Rectal smooth muscle tissue (tissue), 1 donor: ENCODE measurements around the gene TUBG2.
"Not testable (repeated sequence)": the region's sequence is repeated elsewhere in the genome, so short reads cannot be mapped to it uniquely, and the experiment has no call there.

ENCODE experiments used
- H3K27ac ChIP-seq: one replicate; pipeline ENCODE4 v1.7.0; 2013; ENCODE audit warnings: low read depth, low read length, inconsistent platforms
- H3K27me3 ChIP-seq: one replicate; pipeline ENCODE4 v1.7.0; 2013; ENCODE audit warnings: low read length; ENCODE audit not compliant: control insufficient read depth, insufficient read depth
- H3K36me3 ChIP-seq: one replicate; pipeline ENCODE4 v1.7.0; 2013; ENCODE audit warnings: low read length; ENCODE audit not compliant: control insufficient read depth, insufficient read depth
- H3K4me1 ChIP-seq: one replicate; pipeline ENCODE4 v1.7.0; 2013; ENCODE audit warnings: low read length; ENCODE audit not compliant: control insufficient read depth, insufficient read depth
- H3K4me3 ChIP-seq: one replicate; pipeline ENCODE4 v1.7.0; 2013; ENCODE audit warnings: low read length
- H3K9ac ChIP-seq: one replicate; pipeline ENCODE4 v1.7.0; 2013; ENCODE audit warnings: low read length

The TUBG2 gene

DNA sequence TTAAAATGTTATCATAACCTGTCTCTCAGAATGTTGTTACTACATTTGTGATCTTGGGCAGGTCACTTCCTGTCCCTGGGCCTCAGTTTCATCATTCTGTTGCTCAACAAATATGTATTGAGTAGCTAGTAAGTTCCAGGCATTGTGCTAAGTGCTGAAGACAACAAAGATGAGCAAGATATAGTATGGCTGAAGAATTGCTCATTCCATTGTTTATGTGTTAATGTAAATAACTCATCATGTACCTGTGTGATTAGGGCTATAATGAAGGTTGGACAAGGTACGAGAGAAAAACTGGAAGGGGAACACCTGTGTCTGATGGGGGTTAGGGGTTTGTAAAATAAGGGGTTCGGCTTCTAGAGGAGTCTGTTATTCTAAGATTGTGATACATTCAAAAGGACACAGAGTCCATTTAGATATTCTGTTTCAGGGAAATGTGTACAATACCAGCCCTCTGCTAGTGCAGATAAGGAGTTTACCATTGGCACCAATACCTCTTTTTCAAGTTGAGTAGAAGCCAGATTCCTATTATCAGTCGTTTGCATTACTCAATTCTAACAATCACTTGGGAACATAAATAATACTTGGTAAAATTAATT lies 29.6 kb upstream of the TUBG2 start:
- Histone ChIP-seq H3K27me3 (no peaks in the 10 kb centered on the region), H3K27ac (no peak overlapping the region), H3K9ac (no peak overlapping the region), H3K36me3 (no peaks in the 10 kb centered on the region), H3K4me3 (no peak overlapping the region), H3K4me1 (no peaks in the 10 kb centered on the region)

DNA sequence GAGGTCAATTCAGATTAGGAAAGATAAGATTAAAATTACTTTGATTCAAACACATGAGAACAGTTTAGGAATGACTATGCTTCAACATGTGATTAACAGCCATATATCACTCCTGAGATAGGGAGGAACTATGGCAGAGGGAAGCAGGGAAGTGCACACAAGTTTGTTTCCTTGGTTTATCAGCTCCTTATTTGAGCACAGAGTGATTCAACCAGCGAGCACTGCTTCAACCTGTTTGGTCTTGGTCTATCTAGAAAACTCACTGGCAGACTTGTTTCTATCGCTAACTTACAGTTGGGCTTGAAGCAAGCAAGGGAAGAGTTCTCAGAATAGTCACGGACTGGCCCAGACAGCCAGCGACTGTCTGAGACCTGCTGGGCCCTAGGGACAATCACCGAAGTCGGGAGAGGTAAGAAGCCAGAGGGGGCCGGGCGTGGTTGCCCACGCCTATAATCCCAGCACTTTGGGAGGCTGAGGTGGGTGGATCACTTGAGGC lies 26.1 kb upstream of the TUBG2 start:
- Histone ChIP-seq H3K27ac (no peak overlapping the region), H3K4me1 (no peaks in the 10 kb centered on the region), H3K36me3 (no peaks in the 10 kb centered on the region), H3K9ac (no peak overlapping the region), H3K27me3 (no peaks in the 10 kb centered on the region), H3K4me3 (no peak overlapping the region)

DNA sequence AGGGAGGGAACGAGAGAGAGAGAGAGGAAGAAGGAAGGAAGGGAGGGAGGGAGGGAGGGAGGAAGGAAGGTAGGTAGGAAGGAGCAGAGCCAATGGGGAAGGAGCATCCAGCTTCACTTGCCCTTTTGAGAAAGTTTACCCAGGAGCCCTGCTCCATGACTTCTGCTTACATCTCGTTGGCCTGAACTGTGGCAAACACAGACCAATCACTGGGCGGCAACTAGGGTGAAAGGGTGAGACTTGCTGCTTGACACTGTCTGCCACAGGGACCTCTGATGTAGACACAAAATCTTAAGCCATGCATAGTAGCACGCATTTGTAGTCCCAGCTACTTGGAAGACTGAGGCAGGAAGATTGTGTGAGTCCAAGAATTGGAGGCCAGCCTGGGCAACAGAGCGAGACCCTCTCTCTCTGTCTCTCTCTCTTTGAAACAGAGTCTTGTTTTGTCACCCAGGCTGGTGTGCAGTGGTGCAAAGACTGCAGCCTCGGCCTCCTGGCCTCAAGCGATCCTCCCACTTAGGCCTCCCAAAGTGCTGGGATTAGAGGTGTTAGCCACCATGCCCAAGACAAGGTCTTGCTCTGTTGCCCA lies 19.5 kb upstream of the TUBG2 start:
- Histone ChIP-seq H3K27me3 (no peaks in the 10 kb centered on the region), H3K36me3 (no peaks in the 10 kb centered on the region), H3K4me1 (no peaks in the 10 kb centered on the region), H3K9ac (no peak overlapping the region), H3K4me3 (no peak overlapping the region), H3K27ac (no peak overlapping the region)

DNA sequence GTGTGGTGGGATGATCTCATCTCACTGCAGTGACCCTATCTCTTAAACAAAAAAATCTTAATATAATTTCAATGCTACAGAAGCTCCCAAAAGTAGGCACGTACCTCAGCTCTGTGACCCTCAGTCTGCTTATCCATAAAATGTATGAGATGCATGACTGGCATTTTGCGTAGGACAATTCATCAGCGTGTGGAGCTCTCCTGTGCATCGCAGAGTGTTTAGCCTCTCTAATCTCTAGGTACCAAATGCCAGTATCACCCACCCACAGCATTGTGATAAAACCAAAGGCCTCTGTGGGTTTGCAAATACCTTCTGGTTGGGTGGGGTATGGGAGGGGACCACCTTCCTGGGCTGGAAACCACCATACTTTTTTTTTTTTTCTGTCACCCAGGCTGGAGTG lies 19.0 kb upstream of the TUBG2 start:
- Histone ChIP-seq H3K36me3 (no peaks in the 10 kb centered on the region), H3K27me3 (no peaks in the 10 kb centered on the region), H3K9ac (no peak overlapping the region), H3K4me3 (no peak overlapping the region), H3K4me1 (no peaks in the 10 kb centered on the region), H3K27ac (no peak overlapping the region)

DNA sequence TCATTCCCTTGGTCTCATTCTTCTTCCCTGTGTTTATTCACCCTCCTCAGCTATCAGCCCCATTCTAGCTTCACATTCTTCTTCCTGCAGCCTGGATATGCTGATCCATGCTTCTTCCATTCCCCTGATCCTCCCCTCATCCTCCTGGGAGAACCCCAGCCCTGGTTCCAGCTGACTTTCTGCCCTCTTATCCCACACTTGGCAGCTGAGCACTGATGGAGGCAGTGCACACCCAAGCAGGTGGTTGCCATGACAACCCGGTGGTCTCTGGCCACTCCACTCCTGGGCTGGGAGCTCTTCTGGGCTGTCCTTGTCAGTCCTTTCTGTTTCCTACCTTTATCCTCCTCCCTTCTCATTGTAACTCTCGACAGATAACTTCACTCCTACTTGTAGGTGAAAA lies 16.7 kb upstream of the TUBG2 start:
- H3K27ac ChIP-seq, result no peak overlapping the region
- no peaks in the 10 kb centered on the region for H3K4me1 ChIP-seq
- no peak overlapping the region for H3K9ac ChIP-seq
- H3K4me3 ChIP-seq, result no peak overlapping the region
- H3K27me3 ChIP-seq, result no peaks in the 10 kb centered on the region
- H3K36me3 ChIP-seq, result no peaks in the 10 kb centered on the region

DNA sequence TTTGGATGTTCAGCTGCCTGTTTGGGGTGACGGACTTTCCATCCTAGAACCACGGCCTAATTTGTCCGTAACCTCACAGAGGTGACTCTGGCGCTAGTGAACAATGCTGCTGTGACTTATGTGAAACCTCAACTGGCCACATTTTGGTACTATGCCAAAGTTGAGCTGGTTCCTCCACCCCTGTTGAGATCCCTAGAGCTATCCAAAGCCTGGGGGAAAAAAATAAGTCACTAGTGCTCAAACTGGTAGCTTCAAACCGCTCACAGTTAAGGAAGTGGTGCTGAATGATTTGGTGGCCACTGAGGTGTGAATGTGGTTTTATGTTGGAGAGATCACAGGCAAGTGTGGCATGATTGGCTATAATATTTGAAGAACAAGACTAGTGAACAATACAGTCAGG lies 11.3 kb upstream of the TUBG2 start:
- Histone ChIP-seq H3K9ac (no peak overlapping the region), H3K27me3 (no peaks in the 10 kb centered on the region), H3K4me3 (no peak overlapping the region), H3K4me1 (no peaks in the 10 kb centered on the region), H3K36me3 (no peaks in the 10 kb centered on the region), H3K27ac (no peak overlapping the region)

DNA sequence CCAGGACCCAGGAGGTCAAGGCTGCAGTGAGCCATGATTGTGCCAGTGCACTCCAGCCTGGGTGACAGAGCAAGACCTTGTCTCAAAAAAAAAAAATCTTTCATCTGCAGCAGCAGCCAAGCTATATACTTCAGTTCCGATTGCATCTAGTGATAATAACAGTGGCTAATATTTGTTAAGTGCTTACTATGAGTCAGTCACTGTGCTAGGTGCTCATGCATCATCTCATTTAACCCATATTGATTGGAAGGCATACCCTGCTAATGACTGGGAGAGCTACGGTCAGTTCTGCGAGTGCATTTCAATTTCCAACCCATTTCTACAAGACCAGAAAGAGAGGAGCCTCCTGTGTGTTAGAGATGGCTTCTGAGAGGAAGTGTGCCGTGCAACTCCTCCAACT lies 7.7 kb upstream of the TUBG2 start:
- no peaks in the 10 kb centered on the region for H3K27me3 ChIP-seq

DNA sequence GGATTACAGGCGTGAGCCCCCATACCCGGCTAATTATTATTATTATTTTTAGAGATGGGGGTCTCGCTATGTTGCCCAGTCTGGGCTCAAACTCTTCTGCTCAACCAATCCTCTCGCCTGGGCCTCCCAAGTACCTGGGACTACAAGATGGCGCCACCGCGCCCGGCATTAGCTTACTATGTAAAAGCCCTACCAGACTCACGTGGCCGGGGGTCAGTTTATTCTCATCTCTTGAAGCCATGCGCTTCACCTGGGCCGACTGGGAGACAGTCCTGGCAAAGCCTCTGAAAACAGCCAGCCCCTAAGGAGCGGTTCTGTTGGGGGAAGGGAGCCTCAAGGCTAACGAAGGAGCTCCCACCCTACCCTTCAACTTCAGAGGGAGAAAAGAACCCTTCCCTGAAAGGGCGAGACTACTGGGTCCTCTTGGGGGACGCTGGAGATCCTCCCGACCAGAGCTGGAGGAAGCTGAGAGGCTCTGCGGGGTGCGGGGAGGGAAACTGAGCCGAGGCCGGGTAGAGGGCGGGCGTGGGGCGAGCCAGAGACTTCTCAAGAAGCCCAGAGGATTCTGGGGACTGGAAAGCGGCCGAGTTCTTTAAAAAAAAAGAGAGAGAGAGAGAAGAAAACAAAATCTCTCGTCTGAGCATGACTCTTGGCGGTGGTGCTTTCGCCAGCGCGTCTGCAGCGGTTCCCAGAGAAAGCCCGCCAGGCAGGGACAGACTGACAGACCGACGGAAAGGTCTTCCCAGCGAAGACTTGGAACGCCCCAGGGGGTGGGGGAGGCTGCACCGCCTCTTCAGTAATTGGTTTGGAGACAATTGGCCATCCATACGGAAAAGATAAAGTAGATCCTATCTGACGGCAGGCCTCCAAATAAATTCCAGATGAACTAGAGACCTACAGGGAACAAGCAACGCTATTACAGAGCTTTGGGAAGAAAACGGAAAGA lies 5.6 kb upstream of the TUBG2 start:
- H3K9ac ChIP-seq, result peak overlapping the region; percentile 8

More for the DNA sequence above, 7.7 kb upstream of the TUBG2 start:
- Histone ChIP-seq H3K27ac (no peak overlapping the region), H3K9ac (no peak overlapping the region), H3K4me1 (peaks cover 7% of the 10 kb centered on the region), H3K4me3 (no peak overlapping the region), H3K36me3 (no peaks in the 10 kb centered on the region)

DNA sequence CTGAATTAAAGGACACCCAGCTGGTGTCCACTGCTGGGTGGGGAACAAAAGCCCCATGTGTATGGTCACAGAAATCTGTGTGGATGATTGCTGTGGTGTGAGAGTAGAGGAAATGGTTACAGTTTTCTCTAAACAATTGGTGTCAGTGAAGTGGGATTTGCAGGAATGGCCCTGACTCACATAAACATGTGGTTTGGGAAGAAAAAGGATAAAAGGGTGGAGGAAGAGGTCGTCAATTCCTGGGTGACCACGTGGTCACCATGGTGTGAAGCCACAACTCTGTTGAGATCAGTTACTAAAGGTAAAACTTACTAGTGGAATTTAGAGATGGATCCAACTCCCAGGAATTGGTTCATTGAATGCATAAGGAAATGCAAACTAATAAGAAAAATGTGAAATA lies 3.6 kb upstream of the TUBG2 start:
- H3K4me1 ChIP-seq, result peaks cover 12% of the 10 kb centered on the region
- no peak overlapping the region for H3K27ac ChIP-seq
- no peaks in the 10 kb centered on the region for H3K27me3 ChIP-seq
- H3K9ac ChIP-seq, result no peak overlapping the region
- H3K36me3 ChIP-seq, result no peaks in the 10 kb centered on the region
- no peak overlapping the region for H3K4me3 ChIP-seq

More for the DNA sequence above, 5.6 kb upstream of the TUBG2 start:
- Histone ChIP-seq H3K27me3 (no peaks in the 10 kb centered on the region), H3K4me1 (peaks cover 7% of the 10 kb centered on the region), H3K36me3 (no peaks in the 10 kb centered on the region), H3K27ac (peak overlapping the region; percentile 91), H3K4me3 (peak overlapping the region; percentile 56)

DNA sequence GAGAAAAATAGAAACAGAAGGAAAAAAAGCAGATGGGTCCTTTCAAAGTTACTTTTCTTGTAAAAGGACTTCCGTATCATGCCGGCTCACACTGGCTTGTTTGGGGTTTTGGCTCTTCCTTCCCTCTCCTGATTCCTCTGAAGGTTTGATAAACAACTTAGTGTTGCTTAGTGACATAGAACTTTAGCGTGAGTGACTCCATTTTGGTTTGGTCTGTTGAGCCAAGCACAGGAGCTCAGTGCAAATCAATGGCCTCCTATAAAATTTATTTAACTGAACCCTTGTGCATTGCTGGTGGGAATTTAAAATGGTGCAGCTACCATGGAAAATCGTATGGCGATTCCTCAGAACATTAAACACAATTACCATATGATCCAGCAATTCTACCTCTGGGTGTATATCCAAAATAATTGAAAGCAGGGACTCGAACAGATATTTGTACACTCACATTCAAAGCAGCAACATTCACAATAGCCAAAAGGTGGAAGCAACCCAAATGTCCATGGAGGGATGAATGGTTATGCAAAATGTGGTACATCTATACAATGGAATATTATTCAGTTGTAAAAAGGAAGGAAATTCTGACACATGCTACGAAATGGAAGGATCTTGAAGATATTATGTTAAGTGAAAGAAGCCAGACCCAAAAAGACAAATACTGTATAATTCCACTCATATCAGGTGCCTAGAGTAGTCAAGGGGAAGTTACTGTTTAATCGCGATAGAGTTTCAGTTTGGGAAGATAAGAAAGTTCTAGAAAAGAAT lies 1.1 kb upstream of the TUBG2 start:
- H3K4me3 ChIP-seq, result no peak overlapping the region
- no peak overlapping the region for H3K27ac ChIP-seq
- no peak overlapping the region for H3K9ac ChIP-seq
- no peaks in the 10 kb centered on the region for H3K36me3 ChIP-seq
- peaks cover 12% of the 10 kb centered on the region for H3K4me1 ChIP-seq
- no peaks in the 10 kb centered on the region for H3K27me3 ChIP-seq

DNA sequence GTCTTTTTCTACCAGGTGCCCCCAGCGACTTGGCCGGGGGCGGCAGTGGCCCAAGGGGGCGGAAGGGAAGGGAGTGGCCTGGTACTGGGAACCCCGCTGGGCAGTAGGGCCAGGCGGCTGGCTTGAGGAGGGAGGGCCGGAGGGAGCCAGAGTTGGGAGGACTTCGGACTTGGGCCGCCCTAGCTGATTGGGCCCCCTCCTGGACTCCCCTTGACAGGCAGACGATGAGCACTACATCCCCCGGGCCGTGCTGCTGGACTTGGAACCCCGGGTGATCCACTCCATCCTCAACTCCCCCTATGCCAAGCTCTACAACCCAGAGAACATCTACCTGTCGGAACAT lies 819 bp downstream of the TUBG2 start:
- H3K9ac ChIP-seq, H3K27me3 ChIP-seq, H3K27ac ChIP-seq, H3K4me1 ChIP-seq, H3K36me3 ChIP-seq: not testable (repeated sequence)
- H3K4me3 ChIP-seq, result peak overlapping the region; percentile 63

DNA sequence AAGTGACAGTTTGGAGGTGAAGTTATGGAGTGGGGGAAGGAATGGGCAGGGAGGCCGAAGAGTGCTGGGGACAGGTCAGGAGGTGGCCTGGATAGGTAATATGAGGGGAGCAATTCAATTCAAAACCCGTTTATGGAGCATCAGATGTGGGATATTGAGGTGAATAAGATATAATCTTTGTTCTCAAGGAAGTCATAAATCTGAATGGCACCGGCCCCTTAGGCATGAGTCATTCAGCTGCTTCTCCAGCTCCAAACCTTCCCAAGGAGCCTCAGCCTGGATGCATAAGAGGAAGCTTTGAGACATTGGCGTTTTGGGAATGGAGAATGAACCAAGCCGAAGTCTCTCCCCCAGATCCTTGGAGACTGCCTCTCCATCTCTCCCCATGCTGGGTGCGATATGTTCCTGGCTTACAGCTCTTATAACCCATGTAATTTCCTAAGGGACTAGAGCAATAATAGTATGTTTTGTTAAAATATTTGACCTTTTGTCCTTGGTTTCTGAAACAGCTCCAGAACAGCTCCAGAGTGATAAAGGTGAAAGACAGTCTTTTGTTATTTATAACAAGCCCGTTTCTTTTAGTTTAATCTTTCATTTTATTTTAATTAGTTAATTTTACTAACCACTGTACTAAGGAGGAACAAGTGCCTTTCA lies 1.7 kb downstream of the TUBG2 start:
- Histone ChIP-seq H3K36me3 (peaks cover 4% of the 10 kb centered on the region), H3K4me1 (peaks cover 5% of the 10 kb centered on the region), H3K4me3 (no peak overlapping the region), H3K9ac (no peak overlapping the region), H3K27me3 (no peaks in the 10 kb centered on the region), H3K27ac (no peak overlapping the region)
